NCI-H1694 treated with DMSO at 0.1 percent for 48 hours (cell line): ENCODE data around the gene C8G.

Experiments
- DNase-seq: peaks from one replicate; lab custom pipeline; 2025; lab: John Stamatoyannopoulos, UW

Gene C8G

DNA sequence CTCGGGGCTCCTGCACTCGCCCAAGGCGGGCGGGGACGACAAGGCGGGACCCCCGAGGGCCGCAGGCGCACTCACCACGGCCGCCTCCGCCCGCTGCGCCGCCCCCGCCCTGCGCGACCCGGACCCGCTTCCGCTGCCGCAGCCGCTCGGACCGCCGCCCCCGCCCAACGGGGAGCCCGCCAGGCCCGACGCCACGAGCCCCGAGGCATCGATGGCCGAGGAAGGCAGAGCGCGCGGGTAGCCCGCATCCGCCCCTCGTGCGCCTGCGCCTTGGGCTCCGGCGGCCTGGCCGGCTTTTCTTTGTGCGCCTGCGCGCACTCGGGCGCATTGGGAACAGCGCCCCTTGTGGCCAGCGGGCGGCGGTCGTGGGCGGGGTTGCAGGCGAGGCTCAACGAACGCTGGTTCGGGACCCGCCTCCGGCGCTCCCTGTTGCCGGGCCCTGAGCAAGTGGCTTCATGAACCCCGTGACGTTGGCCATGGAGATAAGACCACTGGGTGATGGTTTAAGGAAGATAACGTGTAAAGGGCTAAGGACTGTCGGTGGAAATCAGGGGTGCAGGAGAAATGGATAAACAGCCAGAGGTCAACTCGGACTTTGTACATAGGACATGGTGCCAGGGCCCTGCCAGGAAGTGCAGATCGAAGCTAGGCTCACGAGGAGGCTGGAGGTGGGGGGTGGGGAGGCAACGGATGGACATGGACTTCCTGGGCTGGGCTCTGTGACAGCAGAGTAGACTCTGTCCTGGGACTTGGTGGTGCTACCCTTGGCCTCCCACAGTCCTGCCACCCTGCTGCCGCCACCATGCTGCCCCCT lies at the start of gene C8G, which contains the start of gene FBXW5:
TSS of gene C8G (plus strand) at position 725 of the 814 bp plus-strand sequence. CDS start at position 803, 78 bp downstream.
TSS of gene FBXW5 (minus strand) at position 220 of the 814 bp plus-strand sequence. CDS start 655 bp downstream, outside the sequence.
- DNase-seq: peak; percentile 72

DNA sequence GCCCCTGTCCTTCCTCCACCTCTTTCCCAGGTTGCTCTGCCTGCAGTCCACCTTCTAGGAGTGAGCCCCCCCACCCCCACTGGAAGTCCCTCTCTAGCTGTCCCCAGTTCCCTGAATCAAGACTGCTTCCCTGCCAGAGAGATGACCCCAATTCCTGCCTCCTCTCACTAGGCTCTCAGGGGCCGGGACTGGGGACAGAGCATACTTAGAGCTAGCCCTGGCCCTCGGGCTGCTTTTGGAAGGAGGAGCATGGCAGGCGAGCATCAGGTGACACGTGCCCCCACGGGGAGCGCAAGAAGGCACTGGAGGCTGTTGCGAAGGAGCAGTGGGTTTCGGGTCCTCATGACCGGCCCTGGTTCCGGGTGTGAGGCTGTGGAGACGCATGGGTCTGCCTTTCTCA lies 49.0 kb upstream of the C8G start:
- DNase-seq: no peak

DNA sequence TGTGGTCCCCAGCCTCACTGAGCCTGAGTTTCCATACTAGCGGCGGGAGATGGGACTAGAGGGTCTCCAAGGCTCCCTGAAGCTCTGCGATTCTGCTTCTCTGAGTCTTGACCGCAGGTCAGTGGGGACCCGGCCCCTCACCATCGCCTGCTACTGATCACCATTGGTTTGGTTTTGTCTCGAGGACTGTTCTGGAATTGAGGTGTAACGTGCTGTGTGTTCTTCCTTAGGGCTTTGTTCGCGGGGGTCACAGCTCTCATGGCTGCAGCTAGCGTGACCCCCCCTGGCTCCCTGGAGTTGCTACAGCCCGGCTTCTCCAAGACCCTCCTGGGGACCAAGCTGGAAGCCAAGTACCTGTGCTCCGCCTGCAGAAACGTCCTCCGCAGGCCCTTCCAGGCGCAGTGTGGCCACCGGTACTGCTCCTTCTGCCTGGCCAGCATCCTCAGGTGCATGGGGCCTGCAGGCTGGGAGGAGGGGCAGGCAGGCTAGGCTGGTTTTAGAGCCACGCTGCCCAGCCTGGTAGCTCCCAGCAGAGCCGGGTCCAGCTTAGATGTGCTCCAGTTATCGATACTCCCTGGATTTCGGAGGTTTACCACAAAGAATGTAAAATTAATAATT lies 46.5 kb upstream of the C8G start:
- DNase-seq: no peak

DNA sequence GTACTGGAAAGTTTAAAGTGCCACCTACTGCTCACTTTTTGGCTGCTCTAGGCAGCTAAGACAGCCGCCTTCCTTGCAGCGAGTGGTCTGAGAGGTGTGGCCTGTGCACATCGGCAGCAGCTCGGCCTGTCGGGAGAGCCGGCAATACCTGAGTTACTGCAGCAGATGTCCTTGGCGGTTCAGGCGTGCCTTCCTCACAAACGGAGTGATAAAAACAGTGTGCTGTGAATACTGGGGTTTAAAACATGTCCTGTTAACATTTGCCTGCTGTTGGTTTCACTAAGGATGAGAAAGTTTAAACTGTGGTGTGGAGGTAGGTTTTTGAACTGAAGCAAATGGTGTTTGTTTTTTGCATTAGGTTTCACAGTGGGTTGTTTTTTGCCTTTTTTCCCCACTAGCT lies 45.8 kb upstream of the C8G start:
- no peak for DNase-seq

DNA sequence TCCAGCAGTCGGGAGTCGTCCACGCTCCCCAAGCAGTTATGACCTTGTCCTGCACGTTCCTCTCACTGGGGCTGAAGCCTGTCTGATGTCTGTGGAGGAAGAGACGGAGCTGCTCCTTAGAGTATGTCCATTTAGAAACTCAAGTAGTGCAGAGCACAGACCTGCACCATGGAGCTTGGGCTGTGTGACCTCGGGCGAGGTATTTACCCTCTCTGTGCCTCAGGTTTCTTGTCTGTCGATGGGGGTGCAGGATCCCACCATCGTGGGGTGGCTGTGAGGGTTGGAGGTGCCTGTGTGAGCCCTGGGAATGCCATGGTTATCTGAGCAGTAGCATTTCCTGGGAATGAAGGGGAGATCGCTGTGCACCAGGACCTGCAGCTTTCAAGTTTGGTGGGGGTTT lies 44.5 kb upstream of the C8G start:
- DNase-seq: no peak

DNA sequence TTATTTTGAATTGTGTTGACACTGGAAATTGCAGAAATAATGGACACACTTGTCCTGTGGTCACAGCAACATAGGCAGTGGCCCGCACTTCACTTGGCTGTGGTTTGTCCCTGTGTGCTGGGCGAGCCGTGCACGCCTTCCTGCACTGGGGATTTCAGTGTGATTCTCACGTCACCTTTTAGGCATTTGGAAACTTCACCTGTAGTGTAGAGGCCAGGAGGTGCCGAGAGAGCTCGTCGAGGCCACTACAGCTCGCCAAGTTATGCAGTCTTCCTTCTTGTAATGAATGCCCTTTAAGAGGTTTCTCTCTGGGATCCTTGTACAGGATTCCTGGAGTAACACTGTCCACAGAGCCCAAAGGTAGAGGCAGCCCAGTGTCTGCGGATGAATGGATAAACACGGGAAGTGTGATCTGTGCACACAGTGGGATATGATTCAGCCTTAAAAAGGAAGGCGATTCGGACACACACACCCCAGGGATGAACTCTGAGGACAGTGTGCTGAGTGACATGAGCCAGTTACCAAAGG lies 44.0 kb upstream of the C8G start:
- no peak for DNase-seq

DNA sequence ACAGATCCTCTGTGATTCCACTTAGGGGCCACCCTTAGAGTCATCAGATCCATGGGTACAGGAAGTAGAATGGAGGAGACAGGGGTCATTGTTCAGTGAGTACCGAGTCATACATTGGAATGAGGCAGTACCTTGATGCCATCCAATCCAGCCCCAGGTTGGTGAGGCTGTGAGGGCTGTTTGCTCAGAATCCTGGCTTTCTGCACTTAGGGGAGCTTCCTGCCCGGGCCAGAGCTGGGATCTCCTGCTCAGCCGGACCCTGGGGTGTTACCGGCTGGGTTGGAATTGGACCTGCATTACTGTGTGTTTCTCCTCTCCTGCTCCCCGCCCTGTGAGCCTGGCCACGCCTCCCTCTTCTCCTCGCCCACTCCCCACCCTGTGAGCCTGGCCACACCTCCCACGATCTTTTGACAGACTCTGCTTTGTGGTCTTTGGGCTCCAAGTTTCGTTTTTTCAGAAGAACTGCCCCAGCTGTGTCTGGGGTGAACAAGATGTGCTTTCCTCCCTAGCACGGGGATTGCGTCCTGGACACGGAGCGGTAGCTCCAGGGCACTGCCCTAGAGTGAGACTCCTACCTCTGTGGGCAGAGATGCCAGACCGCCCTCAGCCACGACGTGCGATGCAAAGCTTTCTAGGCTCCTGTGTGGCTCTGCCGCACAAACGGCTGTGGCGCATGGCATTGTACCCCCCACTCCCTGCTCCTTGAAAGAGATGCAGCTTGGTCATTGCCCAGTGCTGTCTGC lies 43.4 kb upstream of the C8G start:
- DNase-seq: no peak

DNA sequence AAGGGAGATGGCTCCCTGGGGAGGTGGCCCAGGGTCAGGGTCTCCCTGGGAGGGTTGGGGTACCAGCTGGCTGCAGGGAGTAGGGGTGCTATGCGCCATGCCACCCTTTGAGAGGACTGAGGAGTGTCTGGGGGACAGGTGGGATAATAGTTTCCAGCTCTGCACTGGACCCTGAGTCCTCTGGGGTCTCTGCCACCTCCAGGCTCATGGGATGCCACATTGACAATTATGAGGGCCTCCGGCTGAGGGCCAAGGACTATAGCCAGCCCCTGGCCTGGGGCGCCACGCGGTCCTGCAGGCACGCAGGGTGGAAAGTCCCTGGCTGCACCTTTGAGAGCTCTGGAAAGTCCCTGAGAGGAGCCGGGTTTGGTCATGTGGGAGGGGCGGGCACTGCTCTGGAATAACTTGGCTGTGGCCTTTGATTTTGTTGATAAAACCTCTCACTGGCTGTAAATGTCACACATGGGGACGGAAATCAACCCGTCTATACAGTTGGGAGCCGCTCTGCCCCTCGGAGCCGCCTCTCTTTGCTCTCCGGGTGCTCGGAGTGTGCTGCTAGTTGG lies 42.7 kb upstream of the C8G start:
- no peak for DNase-seq

DNA sequence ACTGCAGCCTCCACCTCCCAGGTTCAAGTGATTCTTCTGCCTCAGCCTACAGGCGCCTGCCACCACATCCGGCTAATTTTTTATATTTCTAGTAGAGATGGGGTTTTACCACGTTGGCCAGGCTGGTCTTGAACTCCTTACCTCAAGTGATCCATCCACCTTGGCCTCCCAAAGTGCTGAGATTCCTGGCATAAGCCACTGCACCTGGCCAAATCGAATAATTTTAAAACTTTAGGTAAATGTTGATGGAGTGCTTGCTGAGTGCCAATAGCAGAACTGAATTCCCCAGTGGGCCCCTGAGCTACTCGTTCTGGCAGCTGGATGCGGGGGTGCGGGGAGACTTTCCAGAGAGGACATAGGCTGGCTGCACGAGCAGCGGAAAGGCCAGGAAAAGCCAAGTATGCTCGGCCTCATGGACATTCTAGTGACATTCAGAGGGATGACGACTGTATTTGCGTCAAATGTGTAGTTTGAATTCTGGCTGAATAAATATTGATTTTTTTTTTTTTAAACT lies 41.9 kb upstream of the C8G start:
- no peak for DNase-seq

DNA sequence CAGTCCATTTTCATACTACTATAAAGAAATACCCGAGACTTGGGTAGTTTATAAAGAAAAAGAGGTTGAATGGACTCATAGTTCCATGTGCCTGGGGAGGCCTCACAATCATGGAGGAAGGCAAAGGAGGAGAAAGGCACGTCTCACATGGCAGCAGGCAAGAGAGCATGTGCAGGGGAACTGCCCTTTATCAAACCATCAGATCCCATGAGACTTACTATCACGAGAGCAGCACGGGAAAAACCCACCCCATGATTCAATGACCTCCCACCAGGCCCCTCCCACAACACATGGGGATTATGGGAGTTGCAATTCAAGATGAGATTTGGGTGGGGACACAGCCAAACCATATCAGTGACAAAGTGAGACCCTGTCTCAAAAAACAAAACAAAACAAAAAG lies 38.8 kb upstream of the C8G start:
- no peak for DNase-seq

DNA sequence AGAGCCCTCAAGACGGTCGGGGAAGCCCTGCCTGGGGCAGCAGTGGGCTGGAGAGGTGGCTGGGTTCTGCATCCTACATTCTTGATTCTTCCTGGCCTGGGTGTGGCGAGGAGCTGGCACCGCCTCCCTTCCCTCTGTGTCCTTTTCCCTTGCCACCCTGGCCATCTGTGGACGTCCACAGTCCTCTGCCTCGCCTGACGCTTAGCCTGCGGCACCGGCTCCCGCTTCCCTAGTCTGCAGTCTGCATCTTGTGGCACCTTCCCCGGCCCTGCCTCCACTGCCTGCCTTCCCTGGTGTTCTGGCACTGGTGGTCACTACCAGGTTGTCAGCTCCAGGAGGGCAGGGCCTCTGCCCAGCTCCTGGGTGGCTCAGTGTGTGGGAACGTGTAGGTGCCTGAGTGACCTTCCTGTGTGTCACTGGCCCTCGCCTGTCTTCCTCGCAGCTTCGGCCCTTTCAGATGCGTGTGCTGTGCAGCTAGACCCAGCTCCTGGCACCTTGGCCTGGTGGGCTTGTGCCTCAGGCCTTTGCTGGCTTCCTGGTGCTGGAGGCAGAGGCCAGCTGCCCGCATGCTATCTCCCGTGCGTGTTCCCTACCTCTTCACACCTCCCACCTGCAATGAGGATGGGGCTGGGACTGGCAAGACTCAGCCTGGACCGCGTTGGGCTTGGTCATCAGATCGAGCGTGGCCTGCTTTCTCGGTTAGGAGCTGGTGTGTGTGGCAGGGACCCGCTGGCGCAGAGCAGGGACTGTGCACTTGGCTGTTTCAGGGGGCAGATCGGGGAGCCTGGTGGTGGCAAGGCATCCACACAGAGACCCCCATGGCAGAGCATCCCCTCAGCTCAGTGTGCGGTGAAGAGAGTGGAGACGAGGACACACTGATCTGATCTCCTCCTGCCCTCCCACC lies 37.8 kb upstream of the C8G start:
- no peak for DNase-seq

DNA sequence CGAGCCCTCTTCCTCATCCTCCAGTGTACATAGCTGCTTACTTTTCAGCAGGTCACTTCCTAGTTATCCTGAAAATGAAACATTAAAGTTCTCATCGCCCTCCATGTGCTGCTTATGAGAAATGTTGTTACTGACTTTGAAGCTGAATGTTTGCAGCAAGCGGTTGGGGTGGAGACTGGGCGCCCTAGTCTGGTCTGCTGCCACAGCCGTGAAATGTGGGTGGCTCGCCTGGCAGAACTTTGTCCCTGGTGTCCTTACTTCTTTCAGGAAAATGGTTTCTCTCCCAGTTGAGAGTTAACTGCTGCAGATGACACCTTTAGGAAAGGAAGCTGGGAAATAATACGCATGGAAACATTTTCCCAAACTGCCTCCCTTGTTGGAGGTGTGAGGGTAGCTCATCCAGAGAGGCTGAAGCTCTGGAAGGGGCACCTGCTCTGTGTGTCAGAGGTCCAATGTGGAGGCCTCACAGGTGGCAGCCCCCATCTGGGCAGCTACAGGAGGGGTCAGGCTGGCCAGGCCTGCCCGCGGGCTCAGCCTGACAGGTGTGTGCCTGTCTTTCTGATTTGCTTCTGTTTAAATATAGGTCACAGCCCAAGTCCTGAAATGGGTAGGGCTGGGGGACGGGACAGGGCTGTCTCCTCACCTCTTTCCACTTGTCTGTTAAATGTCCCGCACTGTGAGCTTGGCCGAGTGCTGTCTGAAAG lies 34.7 kb upstream of the C8G start:
- DNase-seq: no peak

DNA sequence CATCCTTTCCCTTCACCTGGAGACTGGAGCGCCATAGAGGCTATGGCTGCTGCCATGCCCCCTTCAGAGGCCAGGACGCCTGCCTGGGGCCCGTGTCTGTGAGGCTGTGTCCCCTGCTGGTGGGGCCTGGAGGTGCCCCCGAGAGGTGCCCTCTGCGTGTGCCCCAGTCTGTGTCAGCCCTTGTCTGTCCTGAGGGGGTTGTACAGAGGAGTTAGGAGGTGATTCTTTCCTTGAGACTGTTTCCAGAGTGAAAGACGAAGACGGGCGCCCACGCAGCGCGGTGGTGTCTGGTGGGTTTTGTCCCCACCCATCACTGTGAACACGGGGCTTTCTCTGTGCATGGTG lies 34.2 kb upstream of the C8G start:
- no peak for DNase-seq

DNA sequence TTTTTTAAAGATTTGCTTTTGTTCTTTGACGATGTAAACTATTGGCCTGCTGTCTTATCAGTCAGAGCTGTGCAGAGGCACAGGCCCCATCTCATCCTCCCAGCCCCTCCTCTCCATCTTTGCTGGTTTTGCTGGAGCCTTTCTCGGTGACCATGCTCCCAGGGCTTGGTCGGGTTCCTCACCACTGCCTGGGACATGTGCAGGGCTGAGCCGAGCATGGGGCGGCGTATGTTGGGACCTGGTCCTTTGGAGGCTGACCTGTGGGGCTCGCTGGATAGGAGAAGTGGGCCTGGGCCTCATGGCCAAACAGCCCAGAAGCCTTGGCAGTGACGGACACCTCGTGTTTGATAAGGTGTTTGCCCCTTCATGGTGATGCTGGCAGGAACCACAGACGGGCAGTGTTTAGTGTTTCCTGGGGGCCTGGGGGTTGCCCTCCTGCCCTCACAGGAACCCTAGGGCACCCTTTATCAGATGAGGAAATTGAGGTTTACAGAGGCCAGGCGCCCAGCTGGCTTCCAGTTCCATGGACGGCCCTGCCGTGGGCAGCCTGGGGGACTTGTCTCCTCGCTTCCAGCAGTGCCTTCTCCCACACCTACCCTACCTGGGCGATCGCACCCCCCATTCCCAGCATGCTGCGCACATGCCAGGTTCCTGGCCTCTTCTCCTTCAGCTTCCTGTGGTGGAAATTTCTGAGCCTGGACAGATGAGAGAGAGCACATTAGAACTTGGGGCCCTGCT lies 31.2 kb upstream of the C8G start:
- no peak for DNase-seq

DNA sequence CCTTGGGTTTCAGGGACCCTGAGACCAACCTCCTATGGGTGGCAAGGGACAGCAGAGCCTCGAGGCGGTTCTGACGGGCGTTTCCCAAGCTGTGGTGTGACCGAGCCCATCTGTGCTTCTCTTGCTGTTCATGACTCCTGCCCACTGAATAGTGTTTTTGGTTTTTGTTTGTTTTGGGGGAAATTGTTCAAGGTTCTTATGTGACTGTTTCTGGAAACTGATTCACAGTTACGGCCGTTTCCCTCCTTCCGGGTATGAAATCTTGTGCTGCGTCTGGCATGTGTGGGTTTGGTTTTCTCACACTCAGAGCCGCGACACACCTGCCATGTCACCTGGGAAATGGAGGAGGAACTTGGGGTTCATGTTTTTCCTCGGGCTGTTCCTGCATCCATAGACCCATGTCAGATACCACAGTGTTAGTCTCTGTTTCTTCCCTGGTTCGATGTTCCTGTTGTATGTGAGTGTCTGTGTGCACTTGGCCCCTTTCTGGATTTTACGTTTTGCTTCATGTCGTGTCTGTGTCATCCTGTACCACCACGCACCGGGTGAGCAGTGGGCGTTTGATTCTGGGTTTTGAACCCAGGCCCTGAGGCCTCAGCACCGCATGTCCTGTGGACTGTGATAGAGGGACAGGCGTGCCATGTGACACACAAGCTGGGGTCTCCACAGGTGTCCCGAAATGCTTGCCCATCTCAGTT lies 29.3 kb upstream of the C8G start:
- no peak for DNase-seq

DNA sequence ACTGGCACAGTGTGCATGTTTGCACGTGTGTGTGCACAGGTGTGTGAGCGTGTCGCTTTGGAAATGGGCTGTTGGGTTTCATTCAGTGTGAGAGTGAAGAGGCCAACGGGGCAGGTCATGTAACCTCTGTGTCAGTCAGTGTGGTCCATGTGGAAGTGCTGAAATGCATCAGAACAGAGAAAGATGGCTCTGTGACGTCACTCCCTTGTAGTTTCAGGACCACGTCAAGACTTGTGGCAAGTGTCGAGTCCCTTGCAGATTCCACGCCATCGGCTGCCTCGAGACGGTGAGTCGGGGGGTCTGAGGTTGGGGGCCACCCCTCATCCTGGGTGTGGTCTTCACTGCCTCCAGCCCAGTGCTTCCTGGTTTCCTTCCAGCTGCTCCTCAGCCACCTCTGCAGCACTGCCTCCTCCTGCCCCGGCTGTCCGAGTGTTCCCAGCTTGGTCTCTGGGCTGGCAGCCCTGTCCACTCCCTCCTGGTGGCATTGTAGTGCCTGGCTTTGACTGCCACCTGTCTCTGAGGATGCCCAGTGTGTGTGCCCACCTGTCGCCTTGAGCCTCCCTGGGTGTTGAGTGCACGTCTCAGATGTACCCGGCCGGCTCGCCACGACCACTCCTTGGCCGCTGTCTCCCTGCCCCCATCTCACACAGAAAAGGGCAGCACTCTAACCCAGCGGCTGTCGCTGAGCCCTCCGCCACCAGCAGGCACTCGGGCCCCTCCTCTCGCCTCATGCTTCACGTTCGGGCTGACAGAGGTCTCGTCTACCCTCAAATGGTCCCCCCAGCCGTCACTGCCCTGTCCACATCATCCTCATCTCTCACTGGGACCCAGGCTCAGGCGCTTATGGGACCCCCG lies 28.5 kb upstream of the C8G start:
- no peak for DNase-seq

DNA sequence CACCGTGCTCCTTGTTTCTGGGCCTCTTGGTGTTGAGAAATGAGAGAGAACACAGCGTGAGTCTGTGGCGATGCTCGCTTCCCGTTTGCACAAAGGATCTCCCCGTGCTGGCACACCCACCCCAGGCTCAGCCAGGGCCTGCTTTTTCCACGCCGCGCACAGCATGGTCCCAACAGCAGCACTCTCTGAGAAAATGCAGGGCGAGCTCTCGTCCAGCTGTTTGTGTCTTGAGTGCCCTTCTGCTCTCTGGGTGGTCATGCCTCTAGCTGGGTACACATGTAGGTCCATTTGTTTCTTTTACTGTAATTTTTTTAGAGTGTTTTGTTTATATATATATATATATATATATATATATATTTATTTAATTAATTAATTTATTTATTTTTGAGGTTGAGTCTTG lies 27.1 kb upstream of the C8G start:
- no peak for DNase-seq

DNA sequence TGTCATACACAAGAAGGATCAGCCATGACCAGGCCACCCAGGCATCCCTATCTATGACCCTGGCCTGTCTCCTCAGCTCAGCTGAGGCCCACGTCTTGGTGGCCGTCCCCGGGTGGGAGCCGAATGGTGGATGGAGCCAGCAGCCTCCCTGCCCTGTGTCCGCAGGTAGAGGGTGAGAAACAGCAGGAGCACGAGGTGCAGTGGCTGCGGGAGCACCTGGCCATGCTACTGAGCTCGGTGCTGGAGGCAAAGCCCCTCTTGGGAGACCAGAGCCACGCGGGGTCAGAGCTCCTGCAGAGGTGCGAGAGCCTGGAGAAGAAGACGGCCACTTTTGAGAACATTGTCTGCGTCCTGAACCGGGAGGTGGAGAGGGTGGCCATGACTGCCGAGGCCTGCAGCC lies 25.0 kb upstream of the C8G start:
- DNase-seq: no peak
